ENCODE data around the gene PDGFRB. TPM values are rescaled to one million over a fixed set of nuclear protein-coding genes. Genes with fewer than 3 reads are reported as not detected.
A peak's percentile ranks its signal among the peaks of the same experiment; 100 is the strongest.

Gene PDGFRB
- total and polyA plus RNA-seq, 10 of the 15 experiments (the other 5 are each of a cell fraction or from before 2014, with no cell fraction given), result 0.02 to 3.0 (median 1.0) TPM

GRCh38 chr5:150104550-150104870, 51.1 kb downstream of the PDGFRB start:
- in situ Hi-C loops (cut with MboI), result no loop called here
- Histone ChIP-seq H3K4me1 (ENCODE audit: control insufficient read depth, insufficient read depth, low read length) (peaks cover 14% of the 10 kb centered on the region), H3K4me2 (ENCODE audit: control insufficient read depth, insufficient read depth) (no peak overlapping the region), H3K9me3 (replicated peaks; ENCODE audit: control insufficient read depth, insufficient read depth, low read length) (no peaks in the 10 kb centered on the region), H3K36me3 (ENCODE audit: control insufficient read depth in 2 of 2, insufficient read depth in 2 of 2, low read length in 1 of 2) (no peaks in the 10 kb centered on the region), H3K27me3 (replicated peaks in 1 of 2; ENCODE audit: control insufficient read depth in 2 of 2, insufficient read depth in 2 of 2, low read length in 1 of 2) (no peaks in the 10 kb centered on the region), H3K27ac (ENCODE audit: control insufficient read depth, insufficient read depth) (no peak overlapping the region), H3K79me2 (ENCODE audit: control insufficient read depth, insufficient read depth, low read length) (no peaks in the 10 kb centered on the region), H4K20me1 (ENCODE audit: control insufficient read depth, insufficient read depth) (no peaks in the 10 kb centered on the region), H2AFZ (ENCODE audit: control insufficient read depth, low read depth, low read length) (no peak overlapping the region), H3K4me3 (no peak overlapping the region), H3K9ac (ENCODE audit: control insufficient read depth, insufficient read depth, low read length) (no peak overlapping the region)
- no TSS peak for BruUV-seq (replicated peaks)
- no peak for TF ChIP-seq CBFB (IDR thresholded peaks at IDR 0.05; ENCODE audit: low read depth)
- TF ChIP-seq NRF1 (conservative IDR thresholded peaks at IDR 0.05; ENCODE audit: low read depth, low read length), result no peak
- no peak for TF ChIP-seq PML (IDR thresholded peaks at IDR 0.05; ENCODE audit: low read length)
- TF ChIP-seq CEBPB (IDR thresholded peaks at IDR 0.05; ENCODE audit: borderline replicate concordance in 1 of 2, low read depth in 2 of 2, low read length in 2 of 2), result no peak
- SMC1A ChIA-PET (ENCODE audit: uncharacterized antibody, unreplicated experiment), result no interaction called here
- 37% methylated on average over 2 of the region's 2 CpGs for WGBS (ENCODE audit: insufficient coverage, insufficient replicate concordance, low lambda C conversion rate, missing lambda C conversion rate)
- CTCF ChIA-PET, result interaction anchor here (1.7 kb wide), 1 partner anchor 18 kb away, joined by 5 read pairs; no protein-coding TSS in a partner anchor
- no peak for DNase-seq (ENCODE audit: low read depth, low spot score)
- ATAC-seq, result no peak
- POLR2A ChIA-PET, result no interaction called here
- RAD21 ChIA-PET (ENCODE audit: unreplicated experiment), result no interaction called here
- no peak for FAIRE-seq
- intact Hi-C loops (cut with micrococcal nuclease; ENCODE audit: unreplicated experiment), result no loop called here

- ChIA-PET RAD21 (ENCODE audit: unreplicated experiment) (no interaction called here), SMC1A (ENCODE audit: uncharacterized antibody, unreplicated experiment) (interaction anchor here (0.8 to 1.2 kb wide), 2 partner anchors 14 to 68 kb away, joined by 3 to 6 read pairs; no protein-coding TSS in a partner anchor), POLR2A (no interaction called here), CTCF (interaction anchor here (1.7 kb wide), 1 partner anchor 18 kb away, joined by 5 read pairs; no protein-coding TSS in a partner anchor)
- no peak overlapping the region for H3K4me3 ChIP-seq
- no peaks in the 10 kb centered on the region for H3K27me3 ChIP-seq (replicated peaks in 1 of 2; ENCODE audit: control insufficient read depth in 2 of 2, insufficient read depth in 2 of 2, low read length in 1 of 2)
- H2AFZ ChIP-seq (ENCODE audit: control insufficient read depth, low read depth, low read length), result peak overlapping the region; percentile 52
- H3K9me3 ChIP-seq (replicated peaks; ENCODE audit: control insufficient read depth, insufficient read depth, low read length), result no peaks in the 10 kb centered on the region
- BruUV-seq (replicated peaks), result no TSS peak
- H3K36me3 ChIP-seq (ENCODE audit: control insufficient read depth in 2 of 2, insufficient read depth in 2 of 2, low read length in 1 of 2), result no peaks in the 10 kb centered on the region
- H3K4me1 ChIP-seq (ENCODE audit: control insufficient read depth, insufficient read depth, low read length), result peaks cover 14% of the 10 kb centered on the region
- in situ Hi-C loops (cut with MboI), result no loop called here
- H3K79me2 ChIP-seq (ENCODE audit: control insufficient read depth, insufficient read depth, low read length), result no peaks in the 10 kb centered on the region
- H4K20me1 ChIP-seq (ENCODE audit: control insufficient read depth, insufficient read depth), result no peaks in the 10 kb centered on the region
- WGBS (ENCODE audit: insufficient coverage, insufficient replicate concordance, low lambda C conversion rate, missing lambda C conversion rate), result 65% methylated on average over 5 of the region's 5 CpGs
- DNase-seq (ENCODE audit: low read depth, low spot score) (no peak), ATAC-seq (no peak), FAIRE-seq (no peak)
- H3K27ac ChIP-seq (ENCODE audit: control insufficient read depth, insufficient read depth), result no peak overlapping the region
- no peak overlapping the region for H3K9ac ChIP-seq (ENCODE audit: control insufficient read depth, insufficient read depth, low read length)
- intact Hi-C loops (cut with micrococcal nuclease; ENCODE audit: unreplicated experiment), result no loop called here
- no peak overlapping the region for H3K4me2 ChIP-seq (ENCODE audit: control insufficient read depth, insufficient read depth)
- TF ChIP-seq POLR2AphosphoS2 (IDR thresholded peaks at IDR 0.05; ENCODE audit: low read depth, low read length), result no peak
- TF ChIP-seq, protein P1, sequence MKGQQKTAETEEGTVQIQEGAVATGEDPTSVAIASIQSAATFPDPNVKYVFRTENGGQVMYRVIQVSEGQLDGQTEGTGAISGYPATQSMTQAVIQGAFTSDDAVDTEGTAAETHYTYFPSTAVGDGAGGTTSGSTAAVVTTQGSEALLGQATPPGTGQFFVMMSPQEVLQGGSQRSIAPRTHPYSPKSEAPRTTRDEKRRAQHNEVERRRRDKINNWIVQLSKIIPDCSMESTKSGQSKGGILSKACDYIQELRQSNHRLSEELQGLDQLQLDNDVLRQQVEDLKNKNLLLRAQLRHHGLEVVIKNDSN (IDR thresholded peaks at IDR 0.05; ENCODE audit: borderline replicate concordance, extremely low read length, insufficient read depth, low read depth, low read length), result no peak
- no peak for TF ChIP-seq JUNB (IDR thresholded peaks at IDR 0.05)
- no peak for TF ChIP-seq ETV6 (conservative IDR thresholded peaks at IDR 0.05 in 1 of 2, IDR thresholded peaks at IDR 0.05 in 1 of 2; ENCODE audit: borderline replicate concordance in 1 of 2, low read depth in 1 of 2)
- no peak for TF ChIP-seq MEF2A (IDR thresholded peaks at IDR 0.05; ENCODE audit: insufficient read depth, low read depth, low read length)
- TF ChIP-seq FOXK2 (IDR thresholded peaks at IDR 0.05), result no peak
- no peak for TF ChIP-seq TCF12 (IDR thresholded peaks at IDR 0.05; ENCODE audit: low read depth, low read length)
- no peak for TF ChIP-seq SIX5 (IDR thresholded peaks at IDR 0.05; ENCODE audit: low read depth, low read length, severe bottlenecking)
- no peak for TF ChIP-seq ESRRA (IDR thresholded peaks at IDR 0.05; ENCODE audit: low read length)
- TF ChIP-seq CREM (IDR thresholded peaks at IDR 0.05; ENCODE audit: low read depth), result no peak
- TF ChIP-seq NR2F1 (conservative IDR thresholded peaks at IDR 0.05), result no peak
- TF ChIP-seq MYB (IDR thresholded peaks at IDR 0.05; ENCODE audit: borderline replicate concordance, low read depth, low read length), result no peak
- TF ChIP-seq CHD2 (IDR thresholded peaks at IDR 0.05; ENCODE audit: borderline replicate concordance, low read depth, low read length), result no peak
- no peak for TF ChIP-seq NFIC (IDR thresholded peaks at IDR 0.05; ENCODE audit: low read depth, low read length)
- no peak for TF ChIP-seq YY1 (IDR thresholded peaks at IDR 0.05; ENCODE audit: low read depth, low read length)
Measured at GRCh38 chr5:150103678-150104549, 51.7 kb downstream of the PDGFRB start.
